K562 (cell line): ENCODE measurements around the gene EFNA2. TPM values are rescaled to one million over a fixed set of nuclear protein-coding genes. Genes with fewer than 3 reads are reported as not detected.

Experiments used
- ATF4 ChIP-seq: fragments of 450-650 bp; formaldehyde crosslinking; IDR thresholded peaks from 2 replicates; pipeline ENCODE4 v1.4.0; 2022; ENCODE audit warnings: mild to moderate bottlenecking, moderate library complexity
- ETS1 ChIP-seq: conservative IDR thresholded peaks from 2 replicates; pipeline ENCODE4 v1.6.1; 2011; ENCODE audit warnings: low read depth, mild to moderate bottlenecking, low read length; ENCODE audit not compliant: control insufficient read depth
- GABPB1 ChIP-seq: sonication (generic); formaldehyde crosslinking; IDR thresholded peaks from 2 replicates; pipeline ENCODE4 v1.8.0; 2022; ENCODE audit warnings: mild to moderate bottlenecking, missing genetic modification reagents
- GTF2E2 ChIP-seq: fragments of 200-800 bp; sonication (Bioruptor generic); IDR thresholded peaks from 2 replicates; pipeline ENCODE4 v1.6.1; 2016; ENCODE audit warnings: missing genetic modification characterization, missing compliant biosample characterization
- HIVEP1 ChIP-seq: fragments of 250-450 bp; sonication (Bioruptor Pico); IDR thresholded peaks from 2 replicates; pipeline ENCODE4 v1.4.0; 2020; ENCODE audit warnings: mild to moderate bottlenecking
- HOXB6 ChIP-seq: fragments of 250-450 bp; sonication (Bioruptor Pico); IDR thresholded peaks from 2 replicates; pipeline ENCODE4 v1.5.1; 2022; ENCODE audit warnings: mild to moderate bottlenecking, borderline replicate concordance
- MAFF ChIP-seq: IDR thresholded peaks from 2 replicates; pipeline ENCODE4 v1.6.1; 2012; ENCODE audit warnings: low read length, improper control_type of control experiment
- NFE2L1 ChIP-seq: fragments of 450-650 bp; IDR thresholded peaks from 2 replicates; pipeline ENCODE4 v1.6.1; 2016; ENCODE audit warnings: missing genetic modification characterization, low read depth, mild to moderate bottlenecking, missing compliant biosample characterization, moderate library complexity, borderline replicate concordance
- REST ChIP-seq, 2 experiments: fragments of 450-650 bp; formaldehyde crosslinking in 1 of 2; IDR thresholded peaks; 2 replicates each; pipeline versions ENCODE4 v1.4.0 to v1.6.1; 2014 to 2020; ENCODE audit warnings: mild to moderate bottlenecking in 2 of 2, borderline replicate concordance in 1 of 2, low read depth in 1 of 2
- SIN3B ChIP-seq: fragments of 450-650 bp; IDR thresholded peaks from 2 replicates; pipeline ENCODE4 v1.6.1; 2017; ENCODE audit warnings: low read depth, mild to moderate bottlenecking, moderate library complexity
- SMC3 ChIP-seq: conservative IDR thresholded peaks from 2 replicates; pipeline ENCODE4 v1.6.1; 2011; ENCODE audit warnings: low read depth, low read length, improper control_type of control experiment; ENCODE audit not compliant: insufficient read depth
- TBL1XR1 ChIP-seq, 2 experiments: IDR thresholded peaks; 2 replicates each; pipeline ENCODE4 v1.6.1; 2012; ENCODE audit warnings: improper control_type of control experiment in 2 of 2, low read length in 2 of 2, mild to moderate bottlenecking in 1 of 2
- TEAD4 ChIP-seq, 2 experiments: sonication (generic) in 1 of 2; formaldehyde crosslinking in 1 of 2; IDR thresholded peaks; 2 replicates each; pipeline versions ENCODE4 v1.6.1 to v1.8.0; 2012 to 2022; ENCODE audit warnings: borderline replicate concordance in 1 of 2, inconsistent platforms in 1 of 2, low read length in 1 of 2, mild to moderate bottlenecking in 1 of 2, missing genetic modification reagents in 1 of 2
- WHSC1 ChIP-seq: IDR thresholded peaks from one replicate; pipeline ENCODE4 v1.6.1; 2012; ENCODE audit warnings: low read length, control low read depth, inconsistent platforms
- ZFPM2 ChIP-seq: fragments of 250-450 bp; sonication (Bioruptor Pico); IDR thresholded peaks from 2 replicates; pipeline ENCODE4 v1.5.1; 2022; ENCODE audit warnings: mild to moderate bottlenecking
- ZNF764 ChIP-seq: fragments of 250-450 bp; sonication (Bioruptor Pico); IDR thresholded peaks from 2 replicates; pipeline ENCODE4 v1.4.0; 2020; ENCODE audit warnings: low read depth, mild to moderate bottlenecking, moderate library complexity
- polyA plus RNA-seq, 8 experiments: library from polyadenylated mRNA; depleted of rRNA in 4 of 8; stranded (reverse) in 5 of 8; unstranded in 3 of 8; fragments of >200 nt; fragmentation: Nextera tagmentation in 2 of 8; fragmentation: Illumina TruSeq in 1 of 8; extraction: Ambion mirVana in 2 of 8; extraction: Trizol in 1 of 8; gene quantifications; 2 replicates each; pipeline versions ENCODE4 v1.2.1 to v1.2.3, GENCODE V29; 2011 to 2014; ENCODE audit warnings: inconsistent platforms in 1 of 8, missing spikeins in 1 of 8
- total RNA-seq, 7 experiments: library from RNA; depleted of rRNA in 6 of 7; stranded (reverse); fragments of >200 nt in 6 of 7; fragmentation: Illumina TruSeq in 2 of 7; extraction: Trizol in 2 of 7; gene quantifications; 2 replicates each; pipeline versions ENCODE4 v1.2.1 to v1.2.3, GENCODE V29; 2011 to 2021; ENCODE audit warnings: low replicate concordance in 1 of 7

The EFNA2 gene
- total and polyA plus RNA-seq, 9 of the 15 experiments (the other 6 are each of a cell fraction or from before 2014, with no cell fraction given) = 0.11 to 0.44 (median 0.15) TPM; not detected in 6

- TF ChIP-seq REST (IDR thresholded peaks at IDR 0.05; ENCODE audit: borderline replicate concordance) (peak; percentile 60), REST (CRISPR knock-in tag; IDR thresholded peaks at IDR 0.05; ENCODE audit: low read depth) (peak; percentile 82), WHSC1 (no peak), ZNF764 (no peak), SMC3 (no peak), MAFF (0 out of 2 replicates have a peak, but pooled peaks have one; percentile 14), SIN3B (0 out of 2 replicates have a peak, but pooled peaks have one; percentile 79), ATF4 (CRISPR knock-in tag) (peak; percentile 14; the same call in 1 of the 2 replicates), GTF2E2 (tag) (peak; percentile 92), TBL1XR1 (IDR thresholded peaks at IDR 0.05; ENCODE audit: low read length in 2 of 2) (peak in 1 of 2 experiments; percentile 60; a peak in 1 of 4 replicates), HIVEP1 (CRISPR knock-in tag) (no peak), ZFPM2 (CRISPR knock-in tag) (no peak), HOXB6 (0 out of 2 replicates have a peak, but pooled peaks have one; percentile 76), TEAD4 (IDR thresholded peaks at IDR 0.05; ENCODE audit: low read length) (peak; percentile 82), TEAD4 (CRISPR knock-in tag; IDR thresholded peaks at IDR 0.05; ENCODE audit: borderline replicate concordance) (0 out of 2 replicates have a peak, but pooled peaks have one; percentile 14), NFE2L1 (tag) (no peak), ETS1 (peak; percentile 85; the same call in 1 of the 2 replicates), GABPB1 (CRISPR knock-in tag) (peak; percentile 51; the same call in 1 of the 2 replicates)
Measured at GRCh38 chr19:1269478-1270212, 16.0 kb upstream of the EFNA2 start (continued).
